A673 (cell line): ENCODE measurements around the gene SOX6.

Source experiments
- EZH2 ChIP-seq: fragments of 200-600 bp; sonication (generic); IDR thresholded peaks from 2 replicates; pipeline ENCODE4 v1.6.1; 2017; ENCODE audit warnings: borderline replicate concordance, low read depth, mild to moderate bottlenecking, mixed read lengths, antibody characterized with exemption, low read length; ENCODE audit not compliant: poor library complexity, severe bottlenecking
- TF ChIP-seq, protein P1 (sequence below): fragments of 300-800, 200-600 bp; sonication (generic); conservative IDR thresholded peaks from 2 replicates; pipeline ENCODE4 v1.5.1; 2017; ENCODE audit warnings: low read depth, mild to moderate bottlenecking, antibody characterized with exemption, low read length, moderate library complexity, mixed read lengths

DNA sequence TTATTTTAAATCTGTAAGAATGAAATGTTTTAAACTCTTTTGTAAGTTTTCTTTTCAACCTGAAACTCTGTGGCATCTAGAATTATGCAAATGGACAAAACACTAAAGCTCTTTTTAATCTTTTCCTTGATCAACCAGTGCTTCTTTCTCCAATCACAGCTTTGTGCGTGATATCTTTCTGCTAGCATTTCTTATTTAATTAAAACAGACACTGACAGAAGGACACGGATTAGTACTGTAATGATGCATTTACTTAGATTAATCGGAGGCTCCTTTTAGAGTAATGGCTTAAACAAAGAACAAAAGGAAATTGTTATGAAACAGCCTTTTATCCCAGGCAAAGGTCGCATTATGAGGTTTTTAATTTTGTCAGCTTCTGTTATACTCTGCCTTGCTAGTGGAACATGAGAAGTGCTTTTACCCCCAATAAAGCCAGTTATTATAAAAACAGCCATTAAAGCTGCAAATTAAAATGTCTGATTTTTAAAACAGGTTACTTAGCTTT, 48.5 kb upstream of the SOX6 start:
- TF ChIP-seq, protein P1, sequence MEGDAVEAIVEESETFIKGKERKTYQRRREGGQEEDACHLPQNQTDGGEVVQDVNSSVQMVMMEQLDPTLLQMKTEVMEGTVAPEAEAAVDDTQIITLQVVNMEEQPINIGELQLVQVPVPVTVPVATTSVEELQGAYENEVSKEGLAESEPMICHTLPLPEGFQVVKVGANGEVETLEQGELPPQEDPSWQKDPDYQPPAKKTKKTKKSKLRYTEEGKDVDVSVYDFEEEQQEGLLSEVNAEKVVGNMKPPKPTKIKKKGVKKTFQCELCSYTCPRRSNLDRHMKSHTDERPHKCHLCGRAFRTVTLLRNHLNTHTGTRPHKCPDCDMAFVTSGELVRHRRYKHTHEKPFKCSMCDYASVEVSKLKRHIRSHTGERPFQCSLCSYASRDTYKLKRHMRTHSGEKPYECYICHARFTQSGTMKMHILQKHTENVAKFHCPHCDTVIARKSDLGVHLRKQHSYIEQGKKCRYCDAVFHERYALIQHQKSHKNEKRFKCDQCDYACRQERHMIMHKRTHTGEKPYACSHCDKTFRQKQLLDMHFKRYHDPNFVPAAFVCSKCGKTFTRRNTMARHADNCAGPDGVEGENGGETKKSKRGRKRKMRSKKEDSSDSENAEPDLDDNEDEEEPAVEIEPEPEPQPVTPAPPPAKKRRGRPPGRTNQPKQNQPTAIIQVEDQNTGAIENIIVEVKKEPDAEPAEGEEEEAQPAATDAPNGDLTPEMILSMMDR: no peak
- no peak for TF ChIP-seq EZH2
